Measurements from ENCODE around the gene CSMD2. TPM values are rescaled to one million over a fixed set of nuclear protein-coding genes. Genes with fewer than 3 reads are reported as not detected.

CSMD2 gene
- total RNA-seq, 4 donors from 2014 or later = 0.09 to 0.20 TPM; not detected in 2

DNA sequence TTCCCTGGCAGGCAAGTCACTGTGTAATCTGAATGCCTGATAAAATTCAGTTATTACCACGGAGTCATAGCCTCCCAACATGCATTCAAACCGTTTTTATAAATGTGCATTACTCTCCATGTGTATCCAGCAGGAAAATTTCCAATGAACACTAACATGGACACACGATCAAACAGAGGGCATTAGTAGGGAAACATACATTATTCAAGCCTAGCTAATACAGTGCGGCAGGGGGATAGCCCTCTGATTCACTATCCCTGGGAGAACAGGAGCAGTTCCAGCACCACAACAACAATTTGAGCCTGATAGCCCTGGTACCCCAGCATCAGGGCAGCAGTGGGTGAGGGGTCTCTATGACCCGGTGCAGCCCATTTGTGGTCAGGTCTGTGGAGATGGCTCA is 337.0 kb downstream of the CSMD2 start:
- intact Hi-C loops (cut with DNase I; ENCODE audit: low total_unique reads) (no loop called here), in situ Hi-C loops (cut with MboI; ENCODE audit: low sequenced_read_pairs in 4 of 4) (no loop called here)
- H3K27ac ChIP-seq = no peak overlapping the region
- TF ChIP-seq, protein P1, sequence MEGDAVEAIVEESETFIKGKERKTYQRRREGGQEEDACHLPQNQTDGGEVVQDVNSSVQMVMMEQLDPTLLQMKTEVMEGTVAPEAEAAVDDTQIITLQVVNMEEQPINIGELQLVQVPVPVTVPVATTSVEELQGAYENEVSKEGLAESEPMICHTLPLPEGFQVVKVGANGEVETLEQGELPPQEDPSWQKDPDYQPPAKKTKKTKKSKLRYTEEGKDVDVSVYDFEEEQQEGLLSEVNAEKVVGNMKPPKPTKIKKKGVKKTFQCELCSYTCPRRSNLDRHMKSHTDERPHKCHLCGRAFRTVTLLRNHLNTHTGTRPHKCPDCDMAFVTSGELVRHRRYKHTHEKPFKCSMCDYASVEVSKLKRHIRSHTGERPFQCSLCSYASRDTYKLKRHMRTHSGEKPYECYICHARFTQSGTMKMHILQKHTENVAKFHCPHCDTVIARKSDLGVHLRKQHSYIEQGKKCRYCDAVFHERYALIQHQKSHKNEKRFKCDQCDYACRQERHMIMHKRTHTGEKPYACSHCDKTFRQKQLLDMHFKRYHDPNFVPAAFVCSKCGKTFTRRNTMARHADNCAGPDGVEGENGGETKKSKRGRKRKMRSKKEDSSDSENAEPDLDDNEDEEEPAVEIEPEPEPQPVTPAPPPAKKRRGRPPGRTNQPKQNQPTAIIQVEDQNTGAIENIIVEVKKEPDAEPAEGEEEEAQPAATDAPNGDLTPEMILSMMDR (IDR thresholded peaks at IDR 0.05 in 4 of 5, conservative IDR thresholded peaks at IDR 0.05 in 1 of 5) = no peak
- TF ChIP-seq POLR2A (IDR thresholded peaks at IDR 0.05) = no peak
- no peaks in the 10 kb centered on the region for H3K4me1 ChIP-seq
- H3K27me3 ChIP-seq = no peaks in the 10 kb centered on the region
- DNase-seq = no peak
- no peaks in the 10 kb centered on the region for H3K9me3 ChIP-seq
- ATAC-seq = no peak
- no peak overlapping the region for H3K4me3 ChIP-seq
- H3K36me3 ChIP-seq = no peaks in the 10 kb centered on the region

- Histone ChIP-seq H3K27me3 (no peaks in the 10 kb centered on the region), H3K9me3 (no peaks in the 10 kb centered on the region), H3K4me1 (no peaks in the 10 kb centered on the region), H3K4me3 (no peak overlapping the region), H3K27ac (no peak overlapping the region), H3K36me3 (no peaks in the 10 kb centered on the region)
- intact Hi-C loops (cut with DNase I; ENCODE audit: low total_unique reads) (no loop called here), in situ Hi-C loops (cut with MboI; ENCODE audit: low sequenced_read_pairs in 4 of 4) (no loop called here)
- DNase-seq = no peak
- ATAC-seq = no peak
- no peak for TF ChIP-seq POLR2A (IDR thresholded peaks at IDR 0.05)
- TF ChIP-seq, protein P1 (IDR thresholded peaks at IDR 0.05 in 4 of 5, conservative IDR thresholded peaks at IDR 0.05 in 1 of 5) = no peak
These were observed 338.3 kb downstream of the CSMD2 start for GRCh38 chr1:33826711-33827110.

GRCh38 chr1:33826311-33826710 is 338.7 kb downstream of the CSMD2 start:
- DNase-seq (no peak), ATAC-seq (no peak)
- Histone ChIP-seq H3K36me3 (no peaks in the 10 kb centered on the region), H3K9me3 (no peaks in the 10 kb centered on the region), H3K4me3 (no peak overlapping the region), H3K4me1 (no peaks in the 10 kb centered on the region), H3K27ac (no peak overlapping the region), H3K27me3 (no peaks in the 10 kb centered on the region)
- in situ Hi-C loops (cut with MboI; ENCODE audit: low sequenced_read_pairs in 4 of 4) (no loop called here), intact Hi-C loops (cut with DNase I; ENCODE audit: low total_unique reads) (no loop called here)
- TF ChIP-seq, protein P1 (IDR thresholded peaks at IDR 0.05 in 4 of 5, conservative IDR thresholded peaks at IDR 0.05 in 1 of 5) = no peak
- TF ChIP-seq POLR2A (IDR thresholded peaks at IDR 0.05) = no peak

- no peak for DNase-seq
- no peaks in the 10 kb centered on the region for H3K4me1 ChIP-seq
These were observed 339.5 kb downstream of the CSMD2 start for GRCh38 chr1:33825506-33825905.

More at GRCh38 chr1:33825506-33825905, 339.5 kb downstream of the CSMD2 start:
- Histone ChIP-seq H3K27me3 (no peaks in the 10 kb centered on the region), H3K27ac (no peak overlapping the region), H3K9me3 (no peaks in the 10 kb centered on the region), H3K4me3 (no peak overlapping the region), H3K36me3 (no peaks in the 10 kb centered on the region)
- no peak for ATAC-seq
- in situ Hi-C loops (cut with MboI; ENCODE audit: low sequenced_read_pairs in 4 of 4) (no loop called here), intact Hi-C loops (cut with DNase I; ENCODE audit: low total_unique reads) (no loop called here)
- no peak for TF ChIP-seq POLR2A (IDR thresholded peaks at IDR 0.05)
- TF ChIP-seq, protein P1 (IDR thresholded peaks at IDR 0.05 in 4 of 5, conservative IDR thresholded peaks at IDR 0.05 in 1 of 5) = no peak

Data from gastrocnemius medialis (tissue), 4 donors.